HG02885 (cell line): Measurements from ENCODE around the gene AGBL3.
"Not testable (repeated sequence)": the region's sequence is repeated elsewhere in the genome, so short reads cannot be mapped to it uniquely, and the experiment has no call there.

Experiments
- ATAC-seq: cut with Tn5 transposase; IDR thresholded peaks from one replicate; pipeline ENCODE4 v1.9.1; 2021; ENCODE audit warnings: mild to moderate bottlenecking; ENCODE audit not compliant: unreplicated experiment, poor library complexity

AGBL3 gene

GRCh38 chr7:135074096-135074495, 87.8 kb downstream of the AGBL3 start:
- no peak for ATAC-seq

- ATAC-seq: no peak
These were observed 88.2 kb downstream of the AGBL3 start for GRCh38 chr7:135074531-135074930.

GRCh38 chr7:135075716-135076115, 89.4 kb downstream of the AGBL3 start:
- no peak for ATAC-seq

- no peak for ATAC-seq
These were observed 90.6 kb downstream of the AGBL3 start for GRCh38 chr7:135076882-135077281.

DNA sequence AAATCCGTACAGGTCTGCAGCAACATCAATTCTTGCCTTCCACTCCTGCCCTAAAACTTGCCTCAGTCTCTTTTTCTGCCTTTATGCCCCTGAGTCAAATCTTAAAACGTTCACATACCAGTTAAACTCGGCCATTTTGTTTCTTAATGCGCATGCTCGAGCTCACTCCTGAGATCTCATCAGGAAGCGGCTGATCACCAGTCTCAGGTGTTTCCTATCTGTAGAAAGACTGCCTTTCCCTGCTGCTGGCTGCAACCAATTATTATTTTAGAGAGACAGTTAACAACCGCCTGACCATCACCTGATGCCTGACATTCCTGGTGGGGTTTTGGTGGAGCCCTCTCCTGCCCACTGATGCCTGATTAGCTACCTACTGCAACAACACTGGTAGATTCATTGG, 91.3 kb downstream of the AGBL3 start:
- ATAC-seq: no peak

- ATAC-seq: no peak
These were observed 91.7 kb downstream of the AGBL3 start for GRCh38 chr7:135078051-135078450.

- no peak for ATAC-seq
These were observed 92.8 kb downstream of the AGBL3 start for GRCh38 chr7:135079068-135079467.

GRCh38 chr7:135083005-135083404, 96.7 kb downstream of the AGBL3 start:
- ATAC-seq: no peak

- no peak for ATAC-seq
These were observed 102.3 kb downstream of the AGBL3 start for GRCh38 chr7:135088566-135088965.

GRCh38 chr7:135091717-135092116, 105.4 kb downstream of the AGBL3 start:
- no peak for ATAC-seq

DNA sequence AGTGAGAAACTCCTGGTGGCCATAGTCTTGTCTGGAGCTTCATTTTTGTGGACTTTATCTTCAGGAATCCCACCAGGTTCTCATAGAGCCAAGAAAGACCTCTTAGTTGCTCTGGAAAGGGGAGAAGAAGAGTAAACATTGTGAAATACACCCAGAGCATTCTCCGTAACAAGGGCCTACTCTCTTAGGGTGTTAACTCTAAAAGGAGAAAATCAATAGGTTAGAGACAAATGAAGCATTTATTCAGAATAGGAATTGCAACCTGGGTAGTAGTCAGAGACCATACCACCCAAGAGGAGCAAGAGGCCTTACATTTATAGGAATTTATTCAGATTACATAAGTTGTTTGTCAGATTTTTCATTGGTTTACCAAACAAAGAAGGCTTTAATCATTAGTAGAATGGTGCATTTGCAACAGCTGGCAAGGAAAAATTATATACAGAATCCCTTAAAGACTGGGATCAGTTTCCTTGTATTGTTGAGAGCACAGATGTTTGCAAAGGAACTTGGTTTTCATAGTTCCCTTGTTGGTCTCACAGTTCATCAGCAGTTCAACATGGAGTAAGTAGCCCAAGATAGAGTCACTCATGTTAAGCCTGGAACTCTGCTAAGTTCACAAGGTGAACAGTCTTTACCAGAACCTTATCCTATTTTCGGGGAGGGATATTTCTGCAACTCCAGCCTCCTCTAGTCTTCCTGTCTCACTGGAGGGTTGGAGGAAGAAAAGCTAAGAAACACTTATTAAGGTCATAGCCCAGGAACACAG, 108.3 kb downstream of the AGBL3 start:
- no peak for ATAC-seq

GRCh38 chr7:135095450-135095849, 109.1 kb downstream of the AGBL3 start:
- no peak for ATAC-seq

DNA sequence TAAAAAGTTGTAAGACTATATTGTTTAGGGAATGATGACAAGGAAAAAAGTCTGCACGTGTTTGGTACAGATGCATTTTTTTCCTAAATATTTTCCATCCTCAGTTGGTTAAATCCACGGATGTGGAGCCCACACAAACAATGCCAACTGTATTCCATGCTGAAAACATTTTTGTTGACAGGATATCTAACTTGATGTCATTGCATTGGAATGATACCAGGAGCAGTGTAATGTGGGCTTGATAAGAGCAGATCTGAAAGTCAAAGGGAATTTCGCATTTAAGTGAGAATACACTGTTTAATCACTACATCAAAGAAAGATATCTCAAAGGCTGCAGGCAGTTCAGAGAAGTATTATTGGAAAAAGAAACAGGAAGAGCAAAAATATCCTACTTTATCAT, 112.1 kb downstream of the AGBL3 start:
- ATAC-seq: no peak

DNA sequence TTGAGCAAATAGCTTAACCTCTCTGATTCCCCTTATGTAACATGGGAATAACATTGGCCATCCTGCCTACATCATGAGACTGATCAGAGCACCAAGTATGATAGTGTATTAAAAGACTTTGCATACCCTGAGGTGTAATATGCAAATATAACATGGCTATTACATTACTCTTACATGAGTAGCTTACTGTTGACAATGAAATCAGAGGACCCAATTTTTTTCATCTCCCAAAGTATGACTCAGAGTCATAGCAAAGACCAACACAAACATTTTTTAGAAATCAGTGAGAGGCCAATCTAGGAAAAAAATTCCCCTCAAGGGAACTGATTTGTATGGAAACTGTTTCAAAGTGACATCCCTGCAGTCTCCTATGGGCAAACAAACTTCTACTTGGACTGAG, 114.5 kb downstream of the AGBL3 start:
- no peak for ATAC-seq

DNA sequence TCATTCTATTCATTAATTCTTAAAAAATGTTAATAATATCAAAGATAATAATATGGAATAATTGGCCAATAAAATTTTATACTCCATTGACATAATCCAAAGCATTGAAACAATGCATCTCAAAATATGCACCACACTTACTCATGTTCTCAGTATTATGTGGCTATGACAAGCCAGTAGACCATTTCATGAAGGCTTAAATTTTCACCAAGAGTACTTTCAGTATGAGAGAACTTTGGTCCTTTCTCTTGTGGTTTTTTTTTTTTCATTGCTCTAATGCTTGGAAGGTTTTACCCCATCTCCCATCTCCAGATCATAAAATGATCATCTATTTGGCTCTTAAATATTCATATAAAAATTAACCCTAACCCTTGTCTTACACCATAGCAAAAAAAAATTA, 116.1 kb downstream of the AGBL3 start:
- peak; percentile 79 for ATAC-seq

GRCh38 chr7:135109562-135109961, 123.3 kb downstream of the AGBL3 start:
- ATAC-seq: no peak

DNA sequence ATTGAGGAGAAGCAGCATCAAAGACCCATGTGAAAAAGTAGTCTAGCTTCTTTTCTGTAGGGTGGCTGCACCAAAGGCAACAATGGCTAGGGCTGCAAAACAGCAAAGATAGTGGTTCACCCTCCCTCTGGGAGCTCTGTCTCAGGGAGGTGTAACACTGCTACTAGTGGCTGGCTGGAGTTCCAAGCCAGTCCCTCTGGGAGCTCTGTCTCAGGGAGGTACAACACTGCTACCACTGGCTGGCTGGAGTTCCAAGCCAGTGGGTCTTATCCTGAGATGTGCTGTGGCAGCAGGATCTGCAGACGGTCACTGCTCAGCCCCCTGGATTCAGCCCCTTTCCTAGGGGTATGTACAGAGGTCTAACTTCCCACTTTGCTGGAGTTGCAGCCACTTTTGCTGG, 123.7 kb downstream of the AGBL3 start:
- no peak for ATAC-seq

GRCh38 chr7:135111379-135111778, 125.1 kb downstream of the AGBL3 start:
- no peak for ATAC-seq

- ATAC-seq: no peak
These were observed 128.3 kb downstream of the AGBL3 start for GRCh38 chr7:135114622-135115021.

GRCh38 chr7:135117096-135117495, 130.8 kb downstream of the AGBL3 start:
- ATAC-seq: no peak

DNA sequence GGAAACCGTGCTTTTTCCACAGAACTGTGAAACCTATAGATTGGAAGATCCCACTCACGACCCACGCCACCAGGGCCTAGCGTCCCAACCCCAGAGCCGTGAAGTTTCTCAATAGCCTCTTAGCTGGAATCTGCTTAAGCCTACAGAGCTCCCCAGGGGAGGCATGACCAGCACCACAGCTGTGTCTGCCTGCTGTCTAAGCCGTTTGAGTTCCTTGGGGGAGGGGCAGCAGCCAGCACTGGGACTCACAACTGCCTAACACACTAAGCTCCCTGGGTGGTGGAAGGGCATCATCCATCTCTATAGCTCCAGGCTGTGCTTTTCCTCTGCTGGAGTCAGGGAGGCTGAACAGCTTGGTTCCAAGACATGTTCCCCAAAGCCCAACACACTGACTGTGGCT, 135.6 kb downstream of the AGBL3 start:
- ATAC-seq: no peak

GRCh38 chr7:135124631-135125030, 138.3 kb downstream of the AGBL3 start:
- ATAC-seq: not testable (repeated sequence)
